GM18861 (cell line): ENCODE results near the gene HAND1.

ENCODE experiments used
- ATAC-seq: cut with Tn5 transposase; IDR thresholded peaks from one replicate; pipeline ENCODE4 v1.9.1; 2021; ENCODE audit not compliant: unreplicated experiment

The HAND1 gene

GRCh38 chr5:154478224-154478565, at the start of gene HAND1:
Gene HAND1 (minus strand): TSS chr5:154478227. CDS start chr5:154478008, 219 bp downstream.
- ATAC-seq, result no peak

GRCh38 chr5:154526231-154527226, 48.5 kb upstream of the HAND1 start:
- ATAC-seq, result no peak

GRCh38 chr5:154524859-154525258, 46.8 kb upstream of the HAND1 start:
- no peak for ATAC-seq

GRCh38 chr5:154524181-154524580, 46.2 kb upstream of the HAND1 start:
- ATAC-seq, result no peak

- ATAC-seq, result no peak
Observed at GRCh38 chr5:154523709-154524108, 45.7 kb upstream of the HAND1 start.

GRCh38 chr5:154523104-154523503, 45.1 kb upstream of the HAND1 start:
- no peak for ATAC-seq

GRCh38 chr5:154522284-154522683, 44.3 kb upstream of the HAND1 start:
- ATAC-seq, result no peak

GRCh38 chr5:154521756-154522155, 43.7 kb upstream of the HAND1 start:
- ATAC-seq, result no peak

- ATAC-seq, result no peak
Observed at GRCh38 chr5:154520861-154521453, 42.9 kb upstream of the HAND1 start.

- ATAC-seq, result no peak
Observed at GRCh38 chr5:154519359-154519758, 41.3 kb upstream of the HAND1 start.

- no peak for ATAC-seq
Observed at GRCh38 chr5:154518438-154518867, 40.4 kb upstream of the HAND1 start.

GRCh38 chr5:154517810-154518437, 39.9 kb upstream of the HAND1 start:
- no peak for ATAC-seq

GRCh38 chr5:154517181-154517580, 39.2 kb upstream of the HAND1 start:
- ATAC-seq, result no peak

- no peak for ATAC-seq
Observed at GRCh38 chr5:154516475-154516874, 38.4 kb upstream of the HAND1 start.

GRCh38 chr5:154515488-154515887, 37.5 kb upstream of the HAND1 start:
- peak; percentile 42 for ATAC-seq

GRCh38 chr5:154514331-154514730, 36.3 kb upstream of the HAND1 start:
- ATAC-seq, result peak; percentile 35

- no peak for ATAC-seq
Observed at GRCh38 chr5:154513669-154514084, 35.6 kb upstream of the HAND1 start.

GRCh38 chr5:154511984-154512383, 34.0 kb upstream of the HAND1 start:
- ATAC-seq, result no peak

- no peak for ATAC-seq
Observed at GRCh38 chr5:154509784-154510555, 31.9 kb upstream of the HAND1 start.

- ATAC-seq, result no peak
Observed at GRCh38 chr5:154508114-154508513, 30.1 kb upstream of the HAND1 start.

- ATAC-seq, result no peak
Observed at GRCh38 chr5:154506716-154507080, 28.7 kb upstream of the HAND1 start.
